CD4-positive, alpha-beta T cell (primary cell): ENCODE measurements around the gene FCHSD1. TPM values are rescaled to one million over a fixed set of nuclear protein-coding genes. Genes with fewer than 3 reads are reported as not detected.

ENCODE experiments used
- ATAC-seq: fragments of 200-7000 bp; cut with Tn5 transposase; one replicate; pipeline ENCODE4 v1.10.0; 2022; ENCODE audit warnings: mild to moderate bottlenecking; ENCODE audit not compliant: poor library complexity
- CTCF ChIA-PET: fragments of 350-600 bp; sonication (Branson Sonifier 250); formaldehyde crosslinking; loops from one replicate; lab custom pipeline; 2021; ENCODE audit warnings: antibody characterized with exemption, inconsistent platforms; lab: Charles Lee
- POLR2A ChIA-PET: fragments of 350-600 bp; sonication (Branson Sonifier 250); formaldehyde crosslinking; loops from one replicate; lab custom pipeline; 2021; ENCODE audit warnings: antibody characterized with exemption, inconsistent platforms; lab: Charles Lee
- DNase-seq, 14 experiments: peaks; one replicate each; pipeline ENCODE4 v3.0.0-alpha.2; 2013 to 2020; ENCODE audit warnings: mixed read lengths in 2 of 14
- H3K27ac ChIP-seq, 2 donors: one replicate each; pipeline versions ENCODE4 v1.5.1 to v1.7.0; 2013; ENCODE audit warnings: low read length in 2 of 2, low read depth in 1 of 2, mild to moderate bottlenecking in 1 of 2
- H3K27me3 ChIP-seq, 2 experiments: 1 replicate in 1 of 2; 2 replicates in 1 of 2; pipeline versions ENCODE4 v1.6.1 to v1.7.0; 2013; ENCODE audit warnings: low read length in 2 of 2, control low read depth in 1 of 2, mild to moderate bottlenecking in 1 of 2, moderate library complexity in 1 of 2; ENCODE audit not compliant: insufficient read depth in 2 of 2, control insufficient read depth in 1 of 2
- H3K36me3 ChIP-seq: one replicate; pipeline ENCODE4 v1.6.1; 2013; ENCODE audit warnings: low read length, control low read depth; ENCODE audit not compliant: insufficient read depth
- H3K4me1 ChIP-seq: one replicate; pipeline ENCODE4 v1.6.1; 2013; ENCODE audit warnings: low read length, control low read depth; ENCODE audit not compliant: insufficient read depth
- H3K4me3 ChIP-seq: one replicate; pipeline ENCODE4 v1.5.1; 2013; ENCODE audit warnings: mild to moderate bottlenecking, low read length, moderate library complexity
- H3K9me3 ChIP-seq, 2 experiments: 1 replicate in 1 of 2; 2 replicates in 1 of 2; pipeline versions ENCODE4 v1.6.1 to v1.7.0; 2013; ENCODE audit warnings: low read length in 2 of 2, mild to moderate bottlenecking in 2 of 2, control low read depth in 1 of 2, moderate library complexity in 1 of 2; ENCODE audit not compliant: control insufficient read depth in 1 of 2, insufficient read depth in 1 of 2
- H3K27ac Mint-ChIP-seq: one replicate; pipeline ENCODE4 v1.8.0; 2020; ENCODE audit warnings: mixed read lengths
- H3K27me3 Mint-ChIP-seq: one replicate; pipeline ENCODE4 v1.8.0; 2021; ENCODE audit warnings: mixed read lengths
- H3K36me3 Mint-ChIP-seq: one replicate; pipeline ENCODE4 v1.8.0; 2021; ENCODE audit warnings: low read depth, mixed read lengths
- H3K4me1 Mint-ChIP-seq: one replicate; pipeline ENCODE4 v1.8.0; 2021; ENCODE audit warnings: low read depth, mixed read lengths
- H3K4me3 Mint-ChIP-seq: one replicate; pipeline ENCODE4 v1.8.0; 2020; ENCODE audit warnings: mild to moderate bottlenecking, mixed read lengths
- H3K9me3 Mint-ChIP-seq: one replicate; pipeline ENCODE4 v1.8.0; 2020; ENCODE audit warnings: mixed read lengths
- CTCF ChIP-seq: fragments of 200-600 bp; IDR thresholded peaks from one replicate; pipeline ENCODE4 v1.8.0; 2022; ENCODE audit warnings: antibody characterized with exemption, mild to moderate bottlenecking
- intact Hi-C, 2 experiments: fragments of 100-400 bp; cut with DNase I in 1 of 2; cut with micrococcal nuclease in 1 of 2; formaldehyde crosslinking; loops; one replicate each; pipeline versions ENCODE4 v1.15.1 to v1.9.0; 2023 to 2025; cut with DNase I, micrococcal nuclease
- total RNA-seq, 174 experiments: library from RNA in 2 of 174; stranded (reverse) in 2 of 174; gene quantifications; one replicate each; pipeline ENCODE4 v1.2.3 and lab custom pipeline; 2021 to 2026

FCHSD1 gene
- total RNA-seq, 2 experiments from 2014 or later: 79.8 to 86.8 TPM

- POLR2A ChIA-PET: interaction anchor here (0.8 to 7.5 kb wide), 10 partner anchors 8 to 363 kb away, joined by 3 to 153 read pairs (median 6); partner anchors contain the start of genes DIAPH1, FCHSD1, HDAC3 and RELL2
- CTCF ChIA-PET: interaction anchor here (0.8 to 4.3 kb wide), 4 partner anchors 9 to 32 kb away, joined by 3 to 53 read pairs (median 20); partner anchors contain the start of gene DIAPH1
Measured at GRCh38 chr5:141605523-141606277, 45.5 kb downstream of the FCHSD1 start.

GRCh38 chr5:141603923-141604717 lies 47.1 kb downstream of the FCHSD1 start:
- H3K4me1 Mint-ChIP-seq: peaks cover 90% of the 10 kb centered on the region
- H3K27ac Mint-ChIP-seq: peak overlapping the region; percentile 91
- no peaks in the 10 kb centered on the region for H3K9me3 Mint-ChIP-seq
- intact Hi-C loops: loop anchor here in 1 of 2 experiments (1.0 to 2.0 kb wide), 2 partner anchors 11 to 15 kb away; partner anchors contain the start of gene DIAPH1
- CTCF ChIA-PET: interaction anchor here (1.0 to 8.3 kb wide), 3 partner anchors 12 to 15 kb away, joined by 5 to 79 read pairs (median 27); partner anchors contain the start of gene DIAPH1
- peak overlapping the region; percentile 76 for H3K4me3 Mint-ChIP-seq
- DNase-seq: peak in 4 of 14 experiments; percentile 32 to 74 (median 68)
- peaks cover 4% of the 10 kb centered on the region for H3K36me3 Mint-ChIP-seq
- H3K27ac ChIP-seq: peak overlapping the region; percentile 33 to 84
- H3K27me3 ChIP-seq: no peaks in the 10 kb centered on the region
- ATAC-seq: peak; percentile 27
- H3K4me1 ChIP-seq: peaks cover 70% of the 10 kb centered on the region
- H3K27me3 Mint-ChIP-seq: no peaks in the 10 kb centered on the region
- no peaks in the 10 kb centered on the region for H3K36me3 ChIP-seq
- H3K9me3 ChIP-seq: no peaks in the 10 kb centered on the region
- POLR2A ChIA-PET: interaction anchor here (0.8 to 7.5 kb wide), 5 partner anchors 10 to 33 kb away, joined by 3 to 153 read pairs (median 13); partner anchors contain the start of genes DIAPH1, HDAC3 and RELL2
- H3K4me3 ChIP-seq: peak overlapping the region; percentile 24
- TF ChIP-seq CTCF: no peak

More at GRCh38 chr5:141605523-141606277, 45.5 kb downstream of the FCHSD1 start:
- Histone ChIP-seq H3K36me3 (no peaks in the 10 kb centered on the region), H3K9me3 (no peaks in the 10 kb centered on the region), H3K4me3 (peak overlapping the region; percentile 14), H3K4me1 (peaks cover 71% of the 10 kb centered on the region), H3K27ac (peak overlapping the region; percentile 75 to 84), H3K27me3 (no peaks in the 10 kb centered on the region)
- H3K36me3 Mint-ChIP-seq: peaks cover 10% of the 10 kb centered on the region
- DNase-seq (peak; percentile 43 to 95 (median 64)), ATAC-seq (peak; percentile 92)
- H3K4me1 Mint-ChIP-seq: peaks cover 85% of the 10 kb centered on the region
- intact Hi-C loops: loop anchor here (1.0 to 2.0 kb wide), 4 partner anchors 8 to 14 kb away; partner anchors contain the start of gene DIAPH1 (in 1 of the 2)
- peak overlapping the region; percentile 73 for H3K4me3 Mint-ChIP-seq
- TF ChIP-seq CTCF: no peak
- H3K27me3 Mint-ChIP-seq: no peaks in the 10 kb centered on the region
- H3K27ac Mint-ChIP-seq: peak overlapping the region; percentile 91
- H3K9me3 Mint-ChIP-seq: no peaks in the 10 kb centered on the region

- CTCF ChIA-PET: interaction anchor here (2.7 to 8.3 kb wide), 3 partner anchors 11 to 38 kb away, joined by 9 to 79 read pairs (median 27); partner anchors contain the start of gene DIAPH1
- H3K4me1 ChIP-seq: peaks cover 66% of the 10 kb centered on the region
Measured at GRCh38 chr5:141602606-141603005, 48.6 kb downstream of the FCHSD1 start.

More at GRCh38 chr5:141602606-141603005, 48.6 kb downstream of the FCHSD1 start:
- Mint-ChIP-seq H3K27ac (peak overlapping the region; percentile 91), H3K4me3 (peak overlapping the region; percentile 77), H3K36me3 (peaks cover 8% of the 10 kb centered on the region), H3K4me1 (peaks cover 90% of the 10 kb centered on the region), H3K9me3 (no peaks in the 10 kb centered on the region), H3K27me3 (no peaks in the 10 kb centered on the region)
- H3K36me3 ChIP-seq: no peaks in the 10 kb centered on the region
- no peak for TF ChIP-seq CTCF
- ATAC-seq: no peak
- H3K4me3 ChIP-seq: no peak overlapping the region
- intact Hi-C loops: no loop called here
- peak overlapping the region; percentile 33 to 84 for H3K27ac ChIP-seq
- H3K9me3 ChIP-seq: peaks cover 0 to 1% of the 10 kb centered on the region in 2 experiments
- POLR2A ChIA-PET: interaction anchor here (1.0 to 2.1 kb wide), 3 partner anchors 10 to 34 kb away, joined by 4 to 18 read pairs (median 6); partner anchors contain the start of genes HDAC3 and RELL2
- no peaks in the 10 kb centered on the region for H3K27me3 ChIP-seq
- DNase-seq: no peak
